ENCODE measurements around the gene SPPL3.

SPPL3 gene

DNA sequence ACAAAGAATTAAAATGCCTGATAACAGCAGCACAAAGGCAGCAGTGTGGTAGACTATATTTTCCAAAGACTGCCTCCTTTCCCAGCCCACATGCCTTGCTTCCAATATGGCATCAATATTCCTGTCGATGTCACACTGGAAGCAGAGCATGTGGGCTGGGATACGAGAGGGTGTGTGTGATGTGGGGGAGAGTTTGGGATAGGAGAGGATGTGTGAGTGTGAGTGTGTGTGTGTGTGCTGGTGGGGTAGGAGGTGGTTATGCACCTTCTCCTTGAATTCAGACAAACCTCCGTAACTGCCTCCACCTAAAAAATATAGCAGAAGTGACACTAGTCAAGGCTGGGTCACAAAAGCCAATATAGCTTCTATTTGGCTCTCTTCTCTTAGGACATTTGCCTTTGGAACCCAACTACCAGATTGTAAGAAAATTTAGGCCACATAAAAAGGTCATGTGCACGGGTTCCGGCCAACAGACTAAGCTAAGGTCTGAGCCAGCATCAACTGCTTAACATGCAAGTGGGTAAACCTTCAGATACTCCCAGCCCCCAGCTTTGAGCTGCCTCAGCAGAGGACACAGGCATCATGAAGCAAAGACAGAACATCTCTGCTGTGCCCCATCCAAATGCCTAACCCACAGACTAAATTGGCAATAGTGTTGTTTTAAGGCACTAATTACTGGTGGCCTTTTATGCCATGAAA is 29.5 kb downstream of the SPPL3 start:
- DNase-seq (ENCODE audit: low spot score): no peak

GRCh38 chr12:120873226-120873625 is 30.9 kb downstream of the SPPL3 start:
- DNase-seq (ENCODE audit: low spot score): no peak

- DNase-seq (ENCODE audit: low spot score): no peak
These were observed 31.7 kb downstream of the SPPL3 start for GRCh38 chr12:120872487-120872886.

- no peak for DNase-seq (ENCODE audit: low spot score)
These were observed 33.7 kb downstream of the SPPL3 start for GRCh38 chr12:120870415-120870814.

GRCh38 chr12:120869376-120869775 is 34.8 kb downstream of the SPPL3 start:
- no peak for DNase-seq (ENCODE audit: low spot score)

DNA sequence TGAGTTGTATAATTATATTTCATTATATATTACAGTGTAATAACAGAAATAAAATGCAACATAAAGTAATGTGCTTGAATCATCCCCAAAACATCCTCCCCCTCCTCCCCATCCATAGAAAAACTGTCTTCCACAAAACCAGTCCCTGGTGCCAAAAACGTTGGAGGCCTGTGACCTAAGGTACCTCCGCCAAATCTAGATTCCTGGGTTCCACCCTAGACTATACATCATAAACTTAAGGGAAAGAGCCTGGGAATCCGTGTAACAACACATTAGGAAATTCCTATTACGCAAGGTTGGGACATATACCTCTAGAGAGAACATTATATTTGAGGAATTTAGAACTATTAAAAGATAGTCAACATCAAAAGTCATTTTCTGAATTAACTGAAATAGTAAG is 38.0 kb downstream of the SPPL3 start:
- DNase-seq (ENCODE audit: low spot score): no peak

DNA sequence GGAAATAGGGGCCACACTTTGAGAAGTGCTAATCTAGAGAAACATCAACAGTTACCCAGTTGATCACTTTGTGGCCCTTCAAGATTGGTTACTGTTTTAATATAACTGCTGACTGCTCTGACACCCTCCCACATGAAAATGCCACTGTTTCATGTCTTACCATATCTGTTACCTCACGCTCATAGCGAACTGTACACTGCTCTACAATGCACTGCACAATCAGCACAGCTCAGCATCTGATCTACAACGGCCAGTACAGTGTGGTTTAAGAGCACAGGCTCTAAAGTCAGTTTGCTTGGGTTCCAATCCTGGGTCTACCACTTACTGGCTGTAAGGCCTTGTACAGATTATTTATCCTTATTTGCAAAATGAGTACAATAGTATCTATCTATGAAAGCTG is 39.1 kb downstream of the SPPL3 start:
- DNase-seq (ENCODE audit: low spot score): no peak

DNA sequence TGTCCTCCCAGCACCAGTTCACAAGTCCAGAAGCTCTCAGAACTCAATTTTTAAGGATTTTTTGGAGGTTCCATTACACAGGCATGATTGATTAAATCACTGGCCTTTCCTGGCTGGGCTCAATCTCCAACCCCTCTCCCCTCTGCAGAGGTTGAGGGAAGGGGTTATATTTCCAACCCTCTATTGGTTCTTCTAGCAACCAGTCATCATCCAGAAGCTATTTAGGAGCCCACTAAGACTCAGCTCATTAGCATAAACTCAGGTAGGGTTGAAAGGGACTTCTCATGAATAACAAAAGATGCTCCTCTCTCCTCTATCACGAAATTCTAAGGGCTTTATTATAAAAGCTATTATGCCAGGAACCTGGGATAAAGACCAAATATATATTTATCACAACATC is 41.5 kb downstream of the SPPL3 start:
- no peak for DNase-seq (ENCODE audit: low spot score)

DNA sequence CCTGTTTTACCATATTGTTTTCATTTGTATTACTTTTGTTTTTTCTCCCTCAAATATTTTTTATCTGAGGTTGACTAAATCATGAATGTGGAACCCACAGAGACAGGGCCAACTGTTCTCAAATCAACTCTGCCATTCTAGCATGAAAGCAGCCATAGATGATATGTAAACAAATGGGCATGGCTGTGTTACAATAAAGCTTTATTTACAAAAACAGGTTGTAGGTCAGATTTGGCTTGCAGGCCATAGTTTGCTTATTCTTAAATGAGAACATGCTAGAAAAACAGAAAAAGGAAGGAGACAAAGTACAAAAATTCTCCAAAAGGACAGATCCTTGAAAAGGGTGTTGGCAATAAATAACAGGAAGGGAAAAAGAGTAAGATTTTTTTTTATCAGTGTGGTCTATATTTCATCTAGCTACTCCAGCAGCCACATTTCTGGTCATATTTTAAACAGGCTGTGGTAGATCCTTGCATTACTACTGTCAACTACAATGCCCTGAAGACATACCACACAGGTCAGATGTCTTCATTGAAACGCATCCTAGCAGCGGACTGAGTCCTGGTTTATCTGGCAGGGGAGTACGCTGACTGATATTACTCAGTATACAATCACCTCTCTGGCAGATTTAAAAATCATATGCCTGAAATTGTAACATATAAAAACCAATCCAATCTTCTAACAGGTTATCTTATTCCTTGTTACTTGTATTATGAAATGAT is 42.9 kb downstream of the SPPL3 start:
- DNase-seq (ENCODE audit: low spot score): no peak

DNA sequence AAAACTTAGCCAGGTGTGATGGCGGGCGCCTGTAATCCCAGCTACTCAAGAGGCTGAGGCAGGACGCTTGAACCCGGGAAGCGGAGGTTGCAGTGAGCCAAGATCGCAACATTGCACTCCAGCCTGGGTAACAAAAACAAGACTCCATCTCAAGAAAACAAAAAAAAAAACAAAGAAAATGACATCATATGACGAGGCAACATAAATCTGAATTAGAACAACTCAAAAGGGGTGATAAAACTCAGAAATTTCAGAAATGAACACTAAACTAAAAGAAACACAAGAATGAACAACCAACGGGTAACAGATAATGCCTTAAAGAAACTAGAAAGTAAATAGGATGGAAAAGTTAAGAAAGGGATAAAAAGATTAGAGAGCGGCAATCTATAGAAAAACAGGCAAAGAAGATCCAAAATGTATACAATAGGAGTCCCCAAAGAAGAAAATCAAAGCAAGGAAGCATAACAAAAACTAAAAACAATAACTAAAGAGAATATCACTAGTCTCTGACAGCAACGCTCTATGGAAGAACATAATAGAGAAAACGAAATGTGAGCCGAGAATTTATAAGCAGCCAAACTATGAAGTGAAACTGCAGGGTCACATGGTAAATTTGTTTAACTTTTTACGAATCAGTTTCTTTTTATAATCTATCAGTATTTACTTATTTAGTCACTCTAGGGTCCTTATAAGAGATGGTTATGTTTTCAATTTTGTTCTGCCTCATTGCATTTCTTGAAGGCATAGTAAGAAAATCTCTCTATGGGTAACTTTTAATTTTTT is 45.7 kb downstream of the SPPL3 start:
- DNase-seq (ENCODE audit: low spot score): no peak

DNA sequence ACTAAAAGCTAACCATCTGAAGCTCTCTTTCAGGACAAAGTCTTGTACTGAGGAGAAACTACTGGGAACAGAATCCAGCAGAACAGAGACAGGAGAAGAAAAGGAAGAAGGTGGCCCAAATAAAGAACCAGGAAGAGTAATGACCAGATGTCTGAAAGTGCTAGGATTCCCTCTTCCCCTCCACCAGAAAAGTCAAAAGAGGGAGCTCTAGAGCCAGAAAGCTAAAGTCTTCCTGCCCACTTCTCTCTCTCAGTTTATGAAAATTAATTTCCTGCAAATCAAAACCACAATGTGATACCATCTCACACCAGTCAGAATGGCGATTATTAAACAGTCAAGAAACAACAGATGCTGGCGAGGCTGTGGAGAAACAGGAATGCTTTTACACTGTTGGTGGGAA is 47.2 kb downstream of the SPPL3 start:
- no peak for DNase-seq (ENCODE audit: low spot score)

GRCh38 chr12:120855823-120856588 is 48.2 kb downstream of the SPPL3 start:
- DNase-seq (ENCODE audit: low spot score): no peak

GRCh38 chr12:120854804-120855203 is 49.4 kb downstream of the SPPL3 start:
- no peak for DNase-seq (ENCODE audit: low spot score)

DNA sequence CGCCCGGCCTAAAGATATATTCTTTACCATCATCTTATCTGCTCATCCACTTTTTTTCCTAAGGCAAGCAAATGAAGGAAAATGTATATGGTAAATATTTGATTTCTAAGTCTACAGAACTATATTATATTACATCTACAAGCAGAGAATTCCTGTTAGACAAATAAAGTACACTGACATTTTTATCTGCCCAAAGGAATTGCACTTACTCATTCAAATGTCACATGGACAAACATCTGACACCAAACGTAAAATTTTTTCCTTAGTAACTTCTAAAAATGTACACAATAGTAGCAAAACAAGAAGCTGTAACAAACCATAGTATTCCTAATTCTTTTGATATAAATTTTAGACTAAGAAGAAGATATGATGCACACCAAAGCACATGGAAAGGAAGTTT is 51.0 kb downstream of the SPPL3 start:
- DNase-seq (ENCODE audit: low spot score): no peak

DNA sequence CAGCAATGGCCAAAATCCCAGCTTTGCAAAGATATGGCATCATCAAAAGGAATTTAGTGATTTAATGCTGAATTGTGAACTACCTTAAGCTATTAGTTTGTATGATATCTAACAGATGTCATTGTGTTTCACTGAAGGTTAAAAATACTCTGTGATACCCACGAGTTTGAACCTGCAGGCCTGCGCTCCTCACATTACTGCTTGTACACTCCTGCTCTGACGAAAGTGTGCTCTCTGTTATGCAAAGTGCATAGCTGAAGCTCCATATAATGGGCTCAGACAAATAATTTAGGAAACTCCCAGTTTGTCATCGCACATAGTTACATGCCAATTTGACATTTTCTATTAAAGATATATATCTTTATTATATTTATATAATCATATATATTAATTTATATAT is 52.2 kb downstream of the SPPL3 start:
- DNase-seq (ENCODE audit: low spot score): no peak

DNA sequence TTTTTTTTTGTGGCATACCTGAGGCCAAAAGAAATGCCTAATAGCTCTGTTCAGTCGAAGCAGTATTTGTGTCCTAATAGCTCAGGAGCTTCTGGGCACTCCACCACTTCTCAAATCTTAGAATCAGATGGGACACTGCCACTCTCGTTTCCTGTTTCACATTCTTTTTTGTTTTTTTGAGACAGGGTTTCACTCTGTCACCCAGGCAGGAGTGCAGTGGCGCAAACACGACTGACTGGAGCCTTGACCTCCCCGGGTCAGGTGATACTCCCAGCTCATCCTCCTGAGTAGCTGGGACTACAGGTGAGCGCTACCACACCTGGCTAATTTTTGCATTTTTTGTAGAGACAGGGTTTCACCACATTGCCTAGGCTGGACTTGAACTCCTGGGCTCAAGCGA is 52.7 kb downstream of the SPPL3 start:
- no peak for DNase-seq (ENCODE audit: low spot score)

DNA sequence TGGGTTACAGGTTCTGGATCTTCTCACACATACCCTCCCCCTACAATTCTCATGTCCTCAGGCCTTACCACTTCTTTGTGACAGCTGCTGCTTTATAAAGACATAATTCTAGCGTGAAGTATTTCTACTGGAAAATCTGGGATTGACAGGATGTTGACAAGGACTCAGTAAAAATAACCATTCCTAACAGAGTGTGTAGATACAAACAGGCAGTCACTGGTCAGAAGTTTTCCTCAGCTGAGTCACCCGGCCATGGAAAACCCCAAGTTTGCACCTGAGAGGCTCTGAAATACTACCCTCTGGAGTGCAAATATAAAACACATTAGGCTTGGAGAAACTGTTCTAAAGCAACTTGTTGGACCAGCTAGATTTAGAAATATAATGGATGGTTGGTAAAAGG is 54.4 kb downstream of the SPPL3 start:
- DNase-seq (ENCODE audit: low spot score): no peak

DNA sequence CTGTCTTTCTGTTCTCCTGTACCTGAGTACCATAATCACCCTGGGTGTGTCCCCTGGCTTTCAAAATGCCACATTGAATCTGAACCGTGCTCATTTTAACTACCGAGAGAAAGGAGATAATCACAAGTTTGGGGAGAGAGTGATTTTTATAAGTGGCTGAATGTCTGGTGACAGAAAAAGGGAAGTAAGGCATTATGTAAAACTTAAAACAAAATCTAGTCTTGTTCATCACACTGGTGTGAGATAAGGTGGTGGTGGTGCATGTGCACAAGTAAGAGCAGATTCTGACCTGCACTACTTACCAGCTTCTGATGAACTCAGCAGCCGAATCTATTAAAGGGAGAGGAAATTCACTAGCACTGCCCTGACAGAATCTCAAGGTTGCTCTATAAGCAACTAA is 56.3 kb downstream of the SPPL3 start:
- no peak for DNase-seq (ENCODE audit: low spot score)

DNA sequence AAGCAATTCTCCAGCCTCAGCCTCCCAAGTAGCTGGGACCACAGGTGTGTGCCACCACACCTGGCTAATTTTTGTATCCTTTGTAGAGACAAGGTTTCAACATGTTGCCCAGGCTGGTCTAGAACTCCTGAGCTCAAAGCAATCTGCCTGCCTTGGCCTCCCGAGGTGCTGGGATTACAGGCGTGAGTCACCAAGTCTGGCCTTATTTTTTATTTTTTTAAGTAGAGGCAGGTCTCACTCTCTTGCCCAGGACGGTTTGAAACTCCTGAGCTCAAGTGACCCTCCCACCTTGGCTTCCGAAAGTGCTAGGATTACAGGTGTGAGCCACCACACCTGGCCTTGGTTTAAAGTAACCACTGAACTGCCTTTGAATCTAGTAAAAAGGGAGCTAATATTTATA is 56.8 kb downstream of the SPPL3 start:
- peak; percentile 28 for DNase-seq (ENCODE audit: low spot score)

- no peak for DNase-seq (ENCODE audit: low spot score)
These were observed 57.4 kb downstream of the SPPL3 start for GRCh38 chr12:120846721-120847120.

- no peak for DNase-seq (ENCODE audit: low spot score)
These were observed 58.5 kb downstream of the SPPL3 start for GRCh38 chr12:120845696-120846095.

GRCh38 chr12:120844768-120845449 is 59.2 kb downstream of the SPPL3 start:
- DNase-seq (ENCODE audit: low spot score): no peak
